ENCODE measurements around the gene GPM6B.

GPM6B gene

GRCh38 chrX:13845721-13846378 is 29.0 kb upstream of the GPM6B start:
- no peaks in the 10 kb centered on the region for H3K36me3 ChIP-seq (ENCODE audit: low read depth)
- no peaks in the 10 kb centered on the region for H3K4me1 ChIP-seq (ENCODE audit: insufficient read depth, poor library complexity, severe bottlenecking)
- H3K4me3 ChIP-seq (ENCODE audit: severe bottlenecking), result no peak overlapping the region
- H3K27me3 ChIP-seq (ENCODE audit: insufficient read depth, poor library complexity, severe bottlenecking), result no peaks in the 10 kb centered on the region
- DNase-seq (ENCODE audit: low spot score) (no peak), ATAC-seq (ENCODE audit: low read depth) (no peak)
- H3K9me3 ChIP-seq (ENCODE audit: severe bottlenecking), result no peaks in the 10 kb centered on the region
- TF ChIP-seq CTCF (IDR thresholded peaks at IDR 0.05; ENCODE audit: poor library complexity, severe bottlenecking), result no peak
- H3K27ac ChIP-seq (ENCODE audit: poor library complexity, severe bottlenecking), result no peak overlapping the region

DNA sequence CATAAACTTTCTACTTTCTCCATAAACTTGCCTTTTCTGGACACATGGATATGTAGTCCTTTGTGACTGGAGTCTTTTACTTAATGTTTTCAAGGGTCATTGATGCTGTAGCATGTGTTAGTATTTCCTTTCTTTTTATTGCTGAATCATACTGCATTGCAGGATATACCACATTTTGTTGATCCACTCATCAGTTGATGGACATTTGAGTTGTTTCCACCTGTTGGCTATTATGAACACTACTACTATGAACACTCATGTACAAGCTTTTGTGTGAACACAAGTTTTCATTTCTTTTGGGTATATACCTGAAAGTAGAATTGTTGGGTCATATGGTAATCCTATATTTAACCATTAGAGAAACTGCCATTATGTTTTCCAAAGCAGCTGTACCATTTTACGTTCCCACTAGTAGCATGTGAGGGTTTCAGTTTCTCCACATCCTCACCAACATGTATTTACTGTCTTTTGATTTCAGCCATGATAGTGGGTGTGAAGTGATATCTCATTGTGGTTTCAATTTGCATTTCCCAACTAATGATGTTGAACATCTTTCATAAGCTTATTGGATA is 26.3 kb upstream of the GPM6B start:
- H3K27ac ChIP-seq (ENCODE audit: poor library complexity, severe bottlenecking), result no peak overlapping the region
- TF ChIP-seq CTCF (IDR thresholded peaks at IDR 0.05; ENCODE audit: poor library complexity, severe bottlenecking), result no peak

GRCh38 chrX:13840121-13840520 is 23.2 kb upstream of the GPM6B start:
- Histone ChIP-seq H3K4me3 (ENCODE audit: severe bottlenecking) (no peak overlapping the region), H3K9me3 (ENCODE audit: severe bottlenecking) (no peaks in the 10 kb centered on the region), H3K36me3 (ENCODE audit: low read depth) (no peaks in the 10 kb centered on the region), H3K27ac (ENCODE audit: poor library complexity, severe bottlenecking) (no peak overlapping the region), H3K27me3 (ENCODE audit: insufficient read depth, poor library complexity, severe bottlenecking) (no peaks in the 10 kb centered on the region), H3K4me1 (ENCODE audit: insufficient read depth, poor library complexity, severe bottlenecking) (no peaks in the 10 kb centered on the region)
- no peak for TF ChIP-seq CTCF (IDR thresholded peaks at IDR 0.05; ENCODE audit: poor library complexity, severe bottlenecking)
- DNase-seq (ENCODE audit: low spot score) (no peak), ATAC-seq (ENCODE audit: low read depth) (no peak)

More for the DNA sequence above, 26.3 kb upstream of the GPM6B start:
- Histone ChIP-seq H3K9me3 (ENCODE audit: severe bottlenecking) (no peaks in the 10 kb centered on the region), H3K4me3 (ENCODE audit: severe bottlenecking) (no peak overlapping the region), H3K36me3 (ENCODE audit: low read depth) (no peaks in the 10 kb centered on the region), H3K27me3 (ENCODE audit: insufficient read depth, poor library complexity, severe bottlenecking) (no peaks in the 10 kb centered on the region), H3K4me1 (ENCODE audit: insufficient read depth, poor library complexity, severe bottlenecking) (no peaks in the 10 kb centered on the region)
- DNase-seq (ENCODE audit: low spot score) (no peak), ATAC-seq (ENCODE audit: low read depth) (no peak)

- Histone ChIP-seq H3K4me3 (ENCODE audit: severe bottlenecking) (no peak overlapping the region), H3K4me1 (ENCODE audit: insufficient read depth, poor library complexity, severe bottlenecking) (no peaks in the 10 kb centered on the region), H3K27ac (ENCODE audit: poor library complexity, severe bottlenecking) (no peak overlapping the region), H3K9me3 (ENCODE audit: severe bottlenecking) (no peaks in the 10 kb centered on the region), H3K36me3 (ENCODE audit: low read depth) (no peaks in the 10 kb centered on the region), H3K27me3 (ENCODE audit: insufficient read depth, poor library complexity, severe bottlenecking) (no peaks in the 10 kb centered on the region)
- DNase-seq (ENCODE audit: low spot score) (no peak), ATAC-seq (ENCODE audit: low read depth) (no peak)
- no peak for TF ChIP-seq CTCF (IDR thresholded peaks at IDR 0.05; ENCODE audit: poor library complexity, severe bottlenecking)
Measured at GRCh38 chrX:13837290-13837745, 20.4 kb upstream of the GPM6B start.

DNA sequence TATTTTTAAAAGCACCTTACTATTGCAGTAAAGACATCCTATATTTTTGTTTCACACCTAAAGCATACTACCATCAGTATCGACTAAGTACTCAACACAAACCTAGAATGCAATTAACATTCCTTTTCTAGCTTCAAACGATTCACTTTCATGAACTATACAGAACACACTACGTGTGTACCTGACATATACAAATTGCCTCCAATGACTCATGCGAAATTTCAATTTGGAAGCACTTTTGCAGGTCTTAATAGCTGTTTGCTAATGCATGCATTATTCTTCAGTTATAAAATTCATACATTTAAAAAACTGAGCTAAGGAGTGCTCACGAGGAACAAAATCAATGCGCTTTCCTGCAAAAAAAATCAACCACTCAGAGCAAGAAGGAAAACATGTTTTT is 19.7 kb upstream of the GPM6B start:
- no peak for DNase-seq (ENCODE audit: low spot score)
- TF ChIP-seq CTCF (IDR thresholded peaks at IDR 0.05; ENCODE audit: poor library complexity, severe bottlenecking), result no peak
- ATAC-seq (ENCODE audit: low read depth), result no peak
- no peaks in the 10 kb centered on the region for H3K27me3 ChIP-seq (ENCODE audit: insufficient read depth, poor library complexity, severe bottlenecking)
- no peak overlapping the region for H3K27ac ChIP-seq (ENCODE audit: poor library complexity, severe bottlenecking)
- H3K9me3 ChIP-seq (ENCODE audit: severe bottlenecking), result no peaks in the 10 kb centered on the region
- H3K4me3 ChIP-seq (ENCODE audit: severe bottlenecking), result no peak overlapping the region
- H3K36me3 ChIP-seq (ENCODE audit: low read depth), result no peaks in the 10 kb centered on the region
- H3K4me1 ChIP-seq (ENCODE audit: insufficient read depth, poor library complexity, severe bottlenecking), result no peaks in the 10 kb centered on the region

Measured in RWPE2 (cell line).